ENCODE data around the gene SNAPIN. TPM values are rescaled to one million over a fixed set of nuclear protein-coding genes. Genes with fewer than 3 reads are reported as not detected.
A peak's percentile ranks its signal among the peaks of the same experiment; 100 is the strongest.

SNAPIN gene
- total RNA-seq, 1 experiment from 2014 or later: 46.8 TPM

GRCh38 chr1:153628638-153629342 lies 29.7 kb upstream of the SNAPIN start:
- POLR2A ChIA-PET: interaction anchor here (0.6 to 0.7 kb wide), 2 partner anchors 66 to 107 kb away, joined by 3 to 5 read pairs; no protein-coding TSS in a partner anchor
- H3K27ac ChIP-seq (ENCODE audit: low read length): peak overlapping the region; percentile 66
- BruUV-seq (replicated peaks): no TSS peak
- no peaks in the 10 kb centered on the region for H3K36me3 ChIP-seq (ENCODE audit: control insufficient read depth, insufficient read depth, low read length)
- DNase-seq (ENCODE audit: low read depth, low spot score) (no peak), ATAC-seq (no peak)
- no peaks in the 10 kb centered on the region for H3K27me3 ChIP-seq (ENCODE audit: control insufficient read depth, insufficient read depth, low read length)
- in situ Hi-C loops (cut with HindIII; ENCODE audit: low pct_unique_long_range_greater_than_20kb, low sequenced_read_pairs): no loop called here
- no peak overlapping the region for H3K4me3 ChIP-seq (ENCODE audit: low read depth in 2 of 2, low read length in 2 of 2)
- peaks cover 40% of the 10 kb centered on the region for H3K4me1 ChIP-seq (ENCODE audit: control insufficient read depth, insufficient read depth, low read length)
- TF ChIP-seq TCF7L2 (IDR thresholded peaks at IDR 0.05; ENCODE audit: low read depth, low read length) (no peak), SIN3A (IDR thresholded peaks at IDR 0.05; ENCODE audit: borderline replicate concordance, insufficient read depth, low read depth, low read length) (no peak), POLR2AphosphoS5 (IDR thresholded peaks at IDR 0.05; ENCODE audit: low read depth, low read length) (no peak)
- TF ChIP-seq, protein P1, sequence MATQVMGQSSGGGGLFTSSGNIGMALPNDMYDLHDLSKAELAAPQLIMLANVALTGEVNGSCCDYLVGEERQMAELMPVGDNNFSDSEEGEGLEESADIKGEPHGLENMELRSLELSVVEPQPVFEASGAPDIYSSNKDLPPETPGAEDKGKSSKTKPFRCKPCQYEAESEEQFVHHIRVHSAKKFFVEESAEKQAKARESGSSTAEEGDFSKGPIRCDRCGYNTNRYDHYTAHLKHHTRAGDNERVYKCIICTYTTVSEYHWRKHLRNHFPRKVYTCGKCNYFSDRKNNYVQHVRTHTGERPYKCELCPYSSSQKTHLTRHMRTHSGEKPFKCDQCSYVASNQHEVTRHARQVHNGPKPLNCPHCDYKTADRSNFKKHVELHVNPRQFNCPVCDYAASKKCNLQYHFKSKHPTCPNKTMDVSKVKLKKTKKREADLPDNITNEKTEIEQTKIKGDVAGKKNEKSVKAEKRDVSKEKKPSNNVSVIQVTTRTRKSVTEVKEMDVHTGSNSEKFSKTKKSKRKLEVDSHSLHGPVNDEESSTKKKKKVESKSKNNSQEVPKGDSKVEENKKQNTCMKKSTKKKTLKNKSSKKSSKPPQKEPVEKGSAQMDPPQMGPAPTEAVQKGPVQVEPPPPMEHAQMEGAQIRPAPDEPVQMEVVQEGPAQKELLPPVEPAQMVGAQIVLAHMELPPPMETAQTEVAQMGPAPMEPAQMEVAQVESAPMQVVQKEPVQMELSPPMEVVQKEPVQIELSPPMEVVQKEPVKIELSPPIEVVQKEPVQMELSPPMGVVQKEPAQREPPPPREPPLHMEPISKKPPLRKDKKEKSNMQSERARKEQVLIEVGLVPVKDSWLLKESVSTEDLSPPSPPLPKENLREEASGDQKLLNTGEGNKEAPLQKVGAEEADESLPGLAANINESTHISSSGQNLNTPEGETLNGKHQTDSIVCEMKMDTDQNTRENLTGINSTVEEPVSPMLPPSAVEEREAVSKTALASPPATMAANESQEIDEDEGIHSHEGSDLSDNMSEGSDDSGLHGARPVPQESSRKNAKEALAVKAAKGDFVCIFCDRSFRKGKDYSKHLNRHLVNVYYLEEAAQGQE (IDR thresholded peaks at IDR 0.05; ENCODE audit: insufficient read depth in 1 of 2, low read depth in 2 of 2, low read length in 1 of 2): no peak
- TF ChIP-seq, protein P2, sequence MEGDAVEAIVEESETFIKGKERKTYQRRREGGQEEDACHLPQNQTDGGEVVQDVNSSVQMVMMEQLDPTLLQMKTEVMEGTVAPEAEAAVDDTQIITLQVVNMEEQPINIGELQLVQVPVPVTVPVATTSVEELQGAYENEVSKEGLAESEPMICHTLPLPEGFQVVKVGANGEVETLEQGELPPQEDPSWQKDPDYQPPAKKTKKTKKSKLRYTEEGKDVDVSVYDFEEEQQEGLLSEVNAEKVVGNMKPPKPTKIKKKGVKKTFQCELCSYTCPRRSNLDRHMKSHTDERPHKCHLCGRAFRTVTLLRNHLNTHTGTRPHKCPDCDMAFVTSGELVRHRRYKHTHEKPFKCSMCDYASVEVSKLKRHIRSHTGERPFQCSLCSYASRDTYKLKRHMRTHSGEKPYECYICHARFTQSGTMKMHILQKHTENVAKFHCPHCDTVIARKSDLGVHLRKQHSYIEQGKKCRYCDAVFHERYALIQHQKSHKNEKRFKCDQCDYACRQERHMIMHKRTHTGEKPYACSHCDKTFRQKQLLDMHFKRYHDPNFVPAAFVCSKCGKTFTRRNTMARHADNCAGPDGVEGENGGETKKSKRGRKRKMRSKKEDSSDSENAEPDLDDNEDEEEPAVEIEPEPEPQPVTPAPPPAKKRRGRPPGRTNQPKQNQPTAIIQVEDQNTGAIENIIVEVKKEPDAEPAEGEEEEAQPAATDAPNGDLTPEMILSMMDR (IDR thresholded peaks at IDR 0.05): no peak
- intact Hi-C loops (cut with micrococcal nuclease; ENCODE audit: unreplicated experiment): no loop called here
- CTCF ChIA-PET: no interaction called here
- no peaks in the 10 kb centered on the region for H3K9me3 ChIP-seq (ENCODE audit: control insufficient read depth, insufficient read depth, low read depth, low read length)

GRCh38 chr1:153629343-153629665 lies 29.2 kb upstream of the SNAPIN start:
- DNase-seq (ENCODE audit: low read depth, low spot score): no peak
- Histone ChIP-seq H3K27me3 (ENCODE audit: control insufficient read depth, insufficient read depth, low read length) (no peaks in the 10 kb centered on the region), H3K9me3 (ENCODE audit: control insufficient read depth, insufficient read depth, low read depth, low read length) (no peaks in the 10 kb centered on the region), H3K4me3 (ENCODE audit: low read depth in 2 of 2, low read length in 2 of 2) (no peak overlapping the region), H3K36me3 (ENCODE audit: control insufficient read depth, insufficient read depth, low read length) (no peaks in the 10 kb centered on the region; the same call in 1 of the 2 replicates), H3K4me1 (ENCODE audit: control insufficient read depth, insufficient read depth, low read length) (peaks cover 40% of the 10 kb centered on the region), H3K27ac (ENCODE audit: low read length) (no peak overlapping the region)
- BruUV-seq (replicated peaks): no TSS peak
- in situ Hi-C loops (cut with HindIII; ENCODE audit: low pct_unique_long_range_greater_than_20kb, low sequenced_read_pairs) (no loop called here), intact Hi-C loops (cut with micrococcal nuclease; ENCODE audit: unreplicated experiment) (no loop called here)
- ATAC-seq: no peak
- POLR2A ChIA-PET: interaction anchor here (0.6 kb wide), 1 partner anchor 67 kb away, joined by 5 read pairs; no protein-coding TSS in a partner anchor
- TF ChIP-seq, protein P1 (IDR thresholded peaks at IDR 0.05; ENCODE audit: insufficient read depth in 1 of 2, low read depth in 2 of 2, low read length in 1 of 2): no peak
- CTCF ChIA-PET: no interaction called here

Data from Panc1 (cell line).